AG09319 (cell line): ENCODE results near the gene ENOX1.

Experiments used
- DNase-seq: peaks from one replicate; pipeline ENCODE4 v3.0.0-alpha.2; 2010; ENCODE audit warnings: low read depth; ENCODE audit errors: extremely low read depth
- TF ChIP-seq, protein P1 (sequence below): IDR thresholded peaks from 2 replicates; pipeline ENCODE4 v1.5.1; 2011; ENCODE audit warnings: low read depth, mild to moderate bottlenecking, inconsistent platforms, low read length, moderate library complexity

The ENOX1 gene

DNA sequence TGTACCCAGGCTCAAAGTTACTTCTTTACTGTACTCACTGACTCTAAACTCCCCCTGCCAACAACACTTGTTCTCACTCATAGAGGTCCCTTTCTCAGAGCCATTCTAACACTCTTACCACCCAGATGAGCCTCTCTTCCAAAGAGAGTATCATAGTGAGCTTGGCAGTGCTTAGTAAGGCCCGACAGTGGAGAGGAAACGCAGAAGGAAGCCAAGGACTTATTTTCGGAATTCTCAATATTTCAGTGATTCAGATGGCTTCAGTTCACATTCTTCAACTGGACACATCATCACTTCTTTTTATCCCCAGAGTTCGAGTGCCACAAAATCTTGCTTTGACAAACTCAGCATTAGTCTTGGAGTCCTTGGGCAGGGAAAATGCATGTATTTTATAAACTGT is 477.5 kb downstream of the ENOX1 start:
- TF ChIP-seq, protein P1, sequence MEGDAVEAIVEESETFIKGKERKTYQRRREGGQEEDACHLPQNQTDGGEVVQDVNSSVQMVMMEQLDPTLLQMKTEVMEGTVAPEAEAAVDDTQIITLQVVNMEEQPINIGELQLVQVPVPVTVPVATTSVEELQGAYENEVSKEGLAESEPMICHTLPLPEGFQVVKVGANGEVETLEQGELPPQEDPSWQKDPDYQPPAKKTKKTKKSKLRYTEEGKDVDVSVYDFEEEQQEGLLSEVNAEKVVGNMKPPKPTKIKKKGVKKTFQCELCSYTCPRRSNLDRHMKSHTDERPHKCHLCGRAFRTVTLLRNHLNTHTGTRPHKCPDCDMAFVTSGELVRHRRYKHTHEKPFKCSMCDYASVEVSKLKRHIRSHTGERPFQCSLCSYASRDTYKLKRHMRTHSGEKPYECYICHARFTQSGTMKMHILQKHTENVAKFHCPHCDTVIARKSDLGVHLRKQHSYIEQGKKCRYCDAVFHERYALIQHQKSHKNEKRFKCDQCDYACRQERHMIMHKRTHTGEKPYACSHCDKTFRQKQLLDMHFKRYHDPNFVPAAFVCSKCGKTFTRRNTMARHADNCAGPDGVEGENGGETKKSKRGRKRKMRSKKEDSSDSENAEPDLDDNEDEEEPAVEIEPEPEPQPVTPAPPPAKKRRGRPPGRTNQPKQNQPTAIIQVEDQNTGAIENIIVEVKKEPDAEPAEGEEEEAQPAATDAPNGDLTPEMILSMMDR: no peak
- DNase-seq: no peak

- peak; percentile 72 for DNase-seq
- TF ChIP-seq, protein P1: no peak
These were observed 478.8 kb downstream of the ENOX1 start for GRCh38 chr13:43307921-43308433.

DNA sequence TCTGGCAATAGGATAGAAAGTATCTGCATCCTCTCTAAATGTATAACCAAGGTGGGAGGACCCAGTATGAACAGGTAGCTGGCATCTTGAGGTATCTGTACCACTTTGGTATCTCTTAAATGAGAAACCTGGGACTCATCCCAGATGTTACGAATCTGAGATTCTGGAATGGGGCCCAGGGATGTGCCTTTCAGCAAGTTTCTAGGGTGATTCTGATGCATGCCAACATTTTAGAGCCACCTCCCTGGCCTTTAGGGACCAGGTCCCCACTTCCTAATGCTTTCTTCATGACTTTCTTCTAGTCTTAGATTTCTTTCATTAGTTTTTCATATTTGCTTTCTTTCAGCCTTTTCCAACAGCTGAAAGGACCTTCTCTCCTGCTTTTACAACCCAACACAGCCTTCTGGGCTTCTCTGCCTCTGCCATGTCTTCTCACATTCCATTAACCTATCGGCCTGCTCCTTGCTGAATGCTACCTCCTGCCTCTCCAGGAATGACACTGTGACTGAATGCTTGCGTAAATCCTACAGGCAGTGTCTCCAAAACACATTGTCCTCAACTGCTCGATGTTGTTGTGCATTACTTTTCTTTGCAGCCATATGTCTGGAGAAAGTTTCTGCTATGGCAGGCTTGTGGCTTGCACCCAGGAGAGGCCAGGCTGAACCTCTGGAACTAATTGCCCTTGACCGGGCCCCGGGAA is 479.4 kb downstream of the ENOX1 start:
- TF ChIP-seq, protein P1: no peak

GRCh38 chr13:43306372-43306771 is 480.4 kb downstream of the ENOX1 start:
- TF ChIP-seq, protein P1: no peak
- no peak for DNase-seq

More for the DNA sequence above, 479.4 kb downstream of the ENOX1 start:
- no peak for DNase-seq

- TF ChIP-seq, protein P1: no peak
- DNase-seq: no peak
These were observed 481.4 kb downstream of the ENOX1 start for GRCh38 chr13:43305416-43305815.

GRCh38 chr13:43304945-43305344 is 481.8 kb downstream of the ENOX1 start:
- TF ChIP-seq, protein P1: no peak

GRCh38 chr13:43304449-43304848 is 482.3 kb downstream of the ENOX1 start:
- TF ChIP-seq, protein P1: no peak

More at GRCh38 chr13:43304945-43305344, 481.8 kb downstream of the ENOX1 start:
- no peak for DNase-seq

More at GRCh38 chr13:43304449-43304848, 482.3 kb downstream of the ENOX1 start:
- no peak for DNase-seq
